ENCODE measurements around the gene AHCYL2.

DNA sequence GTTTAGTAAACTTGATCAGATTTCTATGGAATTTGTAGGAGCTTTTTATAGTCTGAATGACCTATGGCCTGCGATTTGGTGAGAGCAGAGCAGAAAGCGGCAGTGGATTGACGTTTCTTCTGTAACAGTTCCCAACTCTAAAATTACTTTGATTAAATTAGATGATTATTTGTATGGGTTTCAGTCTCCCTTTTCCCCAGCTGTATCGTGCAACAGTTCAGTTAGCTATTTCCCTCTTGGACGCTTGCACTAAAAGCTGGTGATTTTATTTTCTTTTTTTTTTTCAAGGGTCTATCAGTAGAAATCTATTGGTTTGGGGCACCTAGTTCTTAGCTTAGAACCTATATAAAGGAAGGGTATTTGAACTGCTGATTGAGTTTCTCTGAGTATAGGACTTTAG, 6.8 kb downstream of the AHCYL2 start:
- no peak for TF ChIP-seq POLR2A (IDR thresholded peaks at IDR 0.05; ENCODE audit: low read depth, low read length)
- TF ChIP-seq, protein P1, sequence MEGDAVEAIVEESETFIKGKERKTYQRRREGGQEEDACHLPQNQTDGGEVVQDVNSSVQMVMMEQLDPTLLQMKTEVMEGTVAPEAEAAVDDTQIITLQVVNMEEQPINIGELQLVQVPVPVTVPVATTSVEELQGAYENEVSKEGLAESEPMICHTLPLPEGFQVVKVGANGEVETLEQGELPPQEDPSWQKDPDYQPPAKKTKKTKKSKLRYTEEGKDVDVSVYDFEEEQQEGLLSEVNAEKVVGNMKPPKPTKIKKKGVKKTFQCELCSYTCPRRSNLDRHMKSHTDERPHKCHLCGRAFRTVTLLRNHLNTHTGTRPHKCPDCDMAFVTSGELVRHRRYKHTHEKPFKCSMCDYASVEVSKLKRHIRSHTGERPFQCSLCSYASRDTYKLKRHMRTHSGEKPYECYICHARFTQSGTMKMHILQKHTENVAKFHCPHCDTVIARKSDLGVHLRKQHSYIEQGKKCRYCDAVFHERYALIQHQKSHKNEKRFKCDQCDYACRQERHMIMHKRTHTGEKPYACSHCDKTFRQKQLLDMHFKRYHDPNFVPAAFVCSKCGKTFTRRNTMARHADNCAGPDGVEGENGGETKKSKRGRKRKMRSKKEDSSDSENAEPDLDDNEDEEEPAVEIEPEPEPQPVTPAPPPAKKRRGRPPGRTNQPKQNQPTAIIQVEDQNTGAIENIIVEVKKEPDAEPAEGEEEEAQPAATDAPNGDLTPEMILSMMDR (IDR thresholded peaks at IDR 0.05; ENCODE audit: extremely low read depth in 1 of 2, insufficient read depth in 1 of 2, low read depth in 1 of 2, low read length in 2 of 2) = no peak
- no peak for TF ChIP-seq EZH2 (IDR thresholded peaks at IDR 0.05; ENCODE audit: borderline replicate concordance, low read depth, low read length, severe bottlenecking)
- no peak for TF ChIP-seq JUN (IDR thresholded peaks at IDR 0.05; ENCODE audit: borderline replicate concordance, insufficient read depth, insufficient read length, low read depth)
- TF ChIP-seq GATA2 (IDR thresholded peaks at IDR 0.05; ENCODE audit: insufficient read depth, insufficient read length, low read depth, low read length) = no peak
- TF ChIP-seq POLR2AphosphoS5 (IDR thresholded peaks at IDR 0.05; ENCODE audit: insufficient read depth, low read depth, low read length) = no peak
- TF ChIP-seq, protein P2, sequence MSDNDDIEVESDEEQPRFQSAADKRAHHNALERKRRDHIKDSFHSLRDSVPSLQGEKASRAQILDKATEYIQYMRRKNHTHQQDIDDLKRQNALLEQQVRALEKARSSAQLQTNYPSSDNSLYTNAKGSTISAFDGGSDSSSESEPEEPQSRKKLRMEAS (IDR thresholded peaks at IDR 0.05; ENCODE audit: insufficient read depth, insufficient read length) = no peak
- TF ChIP-seq FOS (IDR thresholded peaks at IDR 0.05; ENCODE audit: borderline replicate concordance, insufficient read depth, low read length) = no peak
